H1 (cell line): Measurements from ENCODE around the gene ECT2L. TPM values are rescaled to one million over a fixed set of nuclear protein-coding genes. Genes with fewer than 3 reads are reported as not detected.
A peak's percentile ranks its signal among the peaks of the same experiment; 100 is the strongest.

Experiments
- CTCF ChIA-PET: fragments of 300-600 bp; sonication (Branson Sonifier 250); formaldehyde crosslinking; loops from one replicate; lab custom pipeline; 2021; ENCODE audit not compliant: partially characterized antibody; lab: Charles Lee
- POLR2A ChIA-PET: fragments of 300-600 bp; sonication (Branson Sonifier 250); formaldehyde crosslinking; loops from one replicate; lab custom pipeline; 2021; ENCODE audit warnings: inconsistent platforms; ENCODE audit not compliant: partially characterized antibody; lab: Charles Lee
- DNase-seq, 2 experiments: peaks; one replicate each; pipeline versions ENCODE4 v3.0.0 to v3.0.0-alpha.2; 2010 to 2022; ENCODE audit warnings: low spot score in 2 of 2, low read depth in 1 of 2, mixed read lengths in 1 of 2
- FAIRE-seq: peaks from 2 replicates; lab custom pipeline; 2011; peaks lifted over from hg19 to GRCh38; lab: Jason Lieb, UNC
- H2AFZ ChIP-seq: 2 replicates; pipeline ENCODE4 v1.8.1; 2012; ENCODE audit warnings: low read length, inconsistent platforms
- H2AK5ac ChIP-seq: 2 replicates; pipeline ENCODE4 v1.6.1; 2013; ENCODE audit warnings: low read depth, low read length
- H2BK120ac ChIP-seq: replicated peaks from 2 replicates; pipeline ENCODE3; 2013; ENCODE audit warnings: low read depth, low read length, inconsistent platforms
- H2BK12ac ChIP-seq: 2 replicates; pipeline ENCODE4 v1.6.1; 2013; ENCODE audit warnings: low read depth, low read length
- H2BK15ac ChIP-seq: 2 replicates; pipeline ENCODE4 v1.6.1; 2013; ENCODE audit warnings: low read length
- H2BK20ac ChIP-seq: 2 replicates; pipeline ENCODE4 v1.6.1; 2013; ENCODE audit warnings: low read length
- H2BK5ac ChIP-seq: 2 replicates; pipeline ENCODE4 v1.6.1; 2013; ENCODE audit warnings: low read depth, low read length
- H3K14ac ChIP-seq: 2 replicates; pipeline ENCODE4 v1.6.1; 2013; ENCODE audit warnings: inconsistent platforms; ENCODE audit not compliant: insufficient read length
- H3K18ac ChIP-seq: 2 replicates; pipeline ENCODE4 v1.6.1; 2013; ENCODE audit warnings: low read length; ENCODE audit errors: extremely low read depth
- H3K23ac ChIP-seq: 2 replicates; pipeline ENCODE4 v1.6.1; 2013; ENCODE audit warnings: inconsistent platforms; ENCODE audit not compliant: insufficient read length
- H3K23me2 ChIP-seq: 2 replicates; pipeline ENCODE4 v1.6.1; 2013; ENCODE audit warnings: low read depth, low read length
- H3K27ac ChIP-seq: 2 replicates; pipeline ENCODE4 v1.6.1; 2011; ENCODE audit warnings: low read depth, low read length, inconsistent platforms
- H3K27me3 ChIP-seq, 4 experiments: replicated peaks in 1 of 4; 1 replicate in 1 of 4; 2 replicates in 3 of 4; pipeline versions ENCODE4 v1.6.1 to v1.8.1; 2011 to 2013; ENCODE audit warnings: low read length in 3 of 4, mild to moderate bottlenecking in 3 of 4, inconsistent platforms in 2 of 4, mixed read lengths in 2 of 4, moderate library complexity in 1 of 4; ENCODE audit not compliant: control insufficient read depth in 3 of 4, insufficient read depth in 3 of 4; ENCODE audit errors: extremely low read depth in 1 of 4
- H3K36me3 ChIP-seq, 4 experiments: 2 replicates each; pipeline versions ENCODE4 v1.6.1 to v1.8.1; 2011 to 2013; ENCODE audit warnings: mild to moderate bottlenecking in 4 of 4, low read length in 3 of 4, moderate library complexity in 2 of 4, control low read depth in 1 of 4, inconsistent platforms in 1 of 4; ENCODE audit not compliant: insufficient read depth in 4 of 4, control insufficient read depth in 2 of 4
- H3K4ac ChIP-seq: replicated peaks from 2 replicates; pipeline ENCODE3; 2013; ENCODE audit warnings: low read length, low read depth, mixed read lengths, inconsistent platforms; ENCODE audit not compliant: insufficient read length
- H3K4me1 ChIP-seq, 4 experiments: replicated peaks in 1 of 4; 1 replicate in 1 of 4; 2 replicates in 3 of 4; pipeline versions ENCODE4 v1.6.1 to v1.8.1; 2011 to 2013; ENCODE audit warnings: low read length in 3 of 4, inconsistent platforms in 2 of 4, mixed read lengths in 1 of 4; ENCODE audit not compliant: insufficient read depth in 4 of 4, control insufficient read depth in 3 of 4
- H3K4me2 ChIP-seq, 2 experiments: 2 replicates each; pipeline versions ENCODE4 v1.6.1 to v1.8.1; 2011 to 2013; ENCODE audit warnings: low read depth in 2 of 2, low read length in 2 of 2, control low read depth in 1 of 2, inconsistent platforms in 1 of 2, mild to moderate bottlenecking in 1 of 2; ENCODE audit not compliant: insufficient read depth in 1 of 2
- H3K4me3 ChIP-seq, 4 experiments: fragments of 200-600, 300-600 bp in 1 of 4; sonication (generic), shearing (Covaris generic), sonication (Bioruptor Twin) in 1 of 4; 2 replicates each; pipeline versions ENCODE4 v1.5.1 to v1.8.1; 2011 to 2016; ENCODE audit warnings: low read length in 4 of 4, low read depth in 3 of 4, control low read depth in 2 of 4, inconsistent platforms in 2 of 4, mild to moderate bottlenecking in 2 of 4, mixed read lengths in 1 of 4, moderate library complexity in 1 of 4; ENCODE audit not compliant: insufficient read depth in 2 of 4; ENCODE audit errors: extremely low read depth in 1 of 4
- H3K56ac ChIP-seq: replicated peaks from 2 replicates; pipeline ENCODE3; 2013; ENCODE audit warnings: low read depth, mild to moderate bottlenecking, mixed read lengths, low read length, inconsistent platforms; ENCODE audit not compliant: insufficient read length
- H3K79me1 ChIP-seq: 2 replicates; pipeline ENCODE4 v1.6.1; 2013; ENCODE audit warnings: low read depth, low read length, control low read depth
- H3K79me2 ChIP-seq, 2 experiments: 2 replicates each; pipeline versions ENCODE4 v1.6.1 to v1.8.1; 2012 to 2013; ENCODE audit warnings: low read length in 2 of 2, mild to moderate bottlenecking in 2 of 2, inconsistent platforms in 1 of 2; ENCODE audit not compliant: insufficient read depth in 2 of 2, control insufficient read depth in 1 of 2
- H3K9ac ChIP-seq, 4 experiments: replicated peaks in 1 of 4; 1 replicate in 1 of 4; 2 replicates in 3 of 4; pipeline versions ENCODE4 v1.6.1 to v1.8.1; 2011 to 2013; ENCODE audit warnings: low read depth in 3 of 4, low read length in 3 of 4, control low read depth in 2 of 4, mild to moderate bottlenecking in 2 of 4, moderate library complexity in 2 of 4, inconsistent platforms in 1 of 4; ENCODE audit errors: extremely low read depth in 1 of 4
- H3K9me3 ChIP-seq, 2 experiments: 2 replicates each; pipeline versions ENCODE4 v1.6.1 to v1.8.1; 2012 to 2013; ENCODE audit warnings: mild to moderate bottlenecking in 2 of 2, moderate library complexity in 2 of 2, control low read depth in 1 of 2, inconsistent platforms in 1 of 2, low read depth in 1 of 2, low read length in 1 of 2, mixed read lengths in 1 of 2; ENCODE audit not compliant: insufficient read depth in 2 of 2
- H4K20me1 ChIP-seq, 2 experiments: replicated peaks in 1 of 2; 2 replicates each; pipeline versions ENCODE3 to v1.8.1; 2011 to 2013; ENCODE audit warnings: inconsistent platforms in 2 of 2, low read length in 2 of 2, mild to moderate bottlenecking in 1 of 2; ENCODE audit not compliant: insufficient read depth in 2 of 2, control insufficient read depth in 1 of 2
- H4K5ac ChIP-seq: 2 replicates; pipeline ENCODE4 v1.6.1; 2013; ENCODE audit warnings: low read length, low read depth, mixed read lengths, inconsistent platforms; ENCODE audit not compliant: insufficient read length
- H4K8ac ChIP-seq: 2 replicates; pipeline ENCODE4 v1.8.0; 2013; ENCODE audit warnings: mild to moderate bottlenecking, moderate library complexity, low read length, inconsistent platforms; ENCODE audit not compliant: insufficient read depth; ENCODE audit errors: extremely low read depth
- H4K91ac ChIP-seq: replicated peaks from 2 replicates; pipeline ENCODE3; 2013; ENCODE audit warnings: low read length, mixed read lengths, inconsistent platforms; ENCODE audit not compliant: insufficient read length
- EGR1 ChIP-seq: IDR thresholded peaks from 2 replicates; pipeline ENCODE4 v1.6.1; 2011; ENCODE audit warnings: low read depth, low read length, borderline replicate concordance
- JUND ChIP-seq: IDR thresholded peaks from 2 replicates; pipeline ENCODE4 v1.6.1; 2011; ENCODE audit warnings: mild to moderate bottlenecking, improper control_type of control experiment, low read length
- SIN3A ChIP-seq, 2 experiments: IDR thresholded peaks in 1 of 2; conservative IDR thresholded peaks in 1 of 2; 2 replicates each; pipeline ENCODE4 v1.6.1; 2011 to 2012; ENCODE audit warnings: low read length in 2 of 2, improper control_type of control experiment in 1 of 2, low read depth in 1 of 2, mild to moderate bottlenecking in 1 of 2
- SUZ12 ChIP-seq: fragments of 200-600 bp; sonication (generic); IDR thresholded peaks from 2 replicates; pipeline ENCODE4 v1.6.1; 2012; ENCODE audit warnings: mild to moderate bottlenecking, inconsistent platforms, low read length, moderate library complexity, mixed read lengths
- WGBS, 2 experiments: shearing (Covaris generic) in 1 of 2; methylation state at CpG; one replicate each; pipeline versions ENCODE4 v1.1.6 to v1.1.7; 2013 to 2015; ENCODE audit warnings: low lambda C conversion rate in 2 of 2, mixed read lengths in 2 of 2, inconsistent platforms in 1 of 2, low coverage in 1 of 2, missing lambda C conversion rate in 1 of 2; ENCODE audit not compliant: insufficient replicate concordance in 2 of 2, insufficient coverage in 1 of 2, insufficient read length in 1 of 2; ENCODE audit errors: extremely low coverage in 1 of 2, missing lambda C conversion rate in 1 of 2; 5-methylcytosine and 5-hydroxymethylcytosine counted together
- polyA plus RNA-seq, 7 experiments: library from polyadenylated mRNA; depleted of rRNA in 3 of 7; stranded (reverse) in 5 of 7; unstranded in 2 of 7; fragments of >200 nt in 5 of 7; fragments of 200-250 nt in 2 of 7; gene quantifications; 1 replicate in 5 of 7; 2 replicates in 1 of 7; 4 replicates in 1 of 7; pipeline versions ENCODE4 v1.2.1 to v1.2.3, GENCODE V29; 2011 to 2013; ENCODE audit warnings: missing spikeins in 2 of 7, mixed read lengths in 2 of 7
- total RNA-seq: library from RNA; stranded (reverse); fragmentation: NEBNext Ultra II Directional; extraction: Animal tissue kit (Norgen Biotek cat#: 25700); gene quantifications from 2 replicates; pipeline ENCODE4 v1.2.1, GENCODE V29; 2021

Gene ECT2L
- total and polyA plus RNA-seq, 2 of the 8 experiments (the other 6 are each of a cell fraction or from before 2014, with no cell fraction given): not detected

GRCh38 chr6:138772596-138773176, 23.2 kb upstream of the ECT2L start:
- TF ChIP-seq SUZ12 (no peak), SIN3A (conservative IDR thresholded peaks at IDR 0.05 in 1 of 2, IDR thresholded peaks at IDR 0.05 in 1 of 2; ENCODE audit: low read depth in 1 of 2, low read length in 2 of 2) (no peak), EGR1 (no peak), JUND (no peak)
- Histone ChIP-seq H2BK20ac (no peak overlapping the region), H3K9me3 (no peaks in the 10 kb centered on the region), H2BK15ac (no peak overlapping the region), H4K91ac (no peak overlapping the region), H3K27me3 (no peaks in the 10 kb centered on the region), H3K4me2 (peak overlapping the region; percentile 61 to 85), H3K23ac (no peak overlapping the region), H3K9ac (peak overlapping the region; percentile 75 to 88 (median 80)), H2AK5ac (no peak overlapping the region), H3K56ac (no peak overlapping the region), H3K4ac (no peak overlapping the region), H3K79me2 (no peaks in the 10 kb centered on the region), H3K36me3 (no peaks in the 10 kb centered on the region), H4K20me1 (no peaks in the 10 kb centered on the region), H4K5ac (no peak overlapping the region), H3K18ac (0 out of 2 replicates have a peak overlapping the region, but pooled peaks have one; percentile 0), H2AFZ (peak overlapping the region; percentile 91), H4K8ac (no peak overlapping the region), H2BK5ac (no peak overlapping the region), H3K4me1 (no peaks in the 10 kb centered on the region), H2BK120ac (no peak overlapping the region), H3K4me3 (peak overlapping the region; percentile 77 to 96 (median 88)), H3K23me2 (peaks cover 3% of the 10 kb centered on the region; the same call in 1 of the 2 replicates), H3K14ac (no peak overlapping the region), H3K27ac (peak overlapping the region; percentile 78), H2BK12ac (no peak overlapping the region), H3K79me1 (no peaks in the 10 kb centered on the region)
- WGBS, 2 experiments: 28% methylated on average over 8 of the region's 8 CpGs; no CpG with 5 or more reads in 1 of the 2 experiments
- DNase-seq (no peak), FAIRE-seq (no peak)
- CTCF ChIA-PET: interaction anchor here (0.6 to 1.1 kb wide), 6 partner anchors 14 to 1268 kb away, joined by 3 to 4 read pairs (median 3); no protein-coding TSS in a partner anchor
- POLR2A ChIA-PET: interaction anchor here (0.6 to 1.7 kb wide), 8 partner anchors 10 to 521 kb away, joined by 3 to 8 read pairs (median 4); no protein-coding TSS in a partner anchor
